Measurements from ENCODE around the gene ZNF600. TPM values are rescaled to one million over a fixed set of nuclear protein-coding genes. Genes with fewer than 3 reads are reported as not detected.
A peak's percentile ranks its signal among the peaks of the same experiment; 100 is the strongest.
"Not testable (repeated sequence)": the region's sequence is repeated elsewhere in the genome, so short reads cannot be mapped to it uniquely, and the experiment has no call there.

Gene ZNF600
- total and polyA plus RNA-seq, 2 donors from 2014 or later = 4.1 to 9.4 TPM

- Histone ChIP-seq H3K4me3 (ENCODE audit: low read length in 3 of 3) (no peak overlapping the region), H3K9me3 (ENCODE audit: control insufficient read depth in 2 of 3, insufficient read depth in 1 of 3, low read length in 3 of 3) (peaks cover 0 to 3% (median 0%) of the 10 kb centered on the region in 3 donors), H3K4me1 (ENCODE audit: control insufficient read depth in 2 of 3, insufficient read depth in 2 of 3, low read depth in 1 of 3, low read length in 3 of 3) (peaks cover 0 to 2% (median 0%) of the 10 kb centered on the region in 3 donors), H3K9ac (ENCODE audit: low read length in 3 of 3) (no peak overlapping the region), H3K36me3 (ENCODE audit: control insufficient read depth in 2 of 3, insufficient read depth in 3 of 3, low read length in 3 of 3) (no peaks in the 10 kb centered on the region), H3K27me3 (ENCODE audit: control insufficient read depth, insufficient read depth, low read length) (no peaks in the 10 kb centered on the region), H3K27ac (ENCODE audit: low read depth in 2 of 2, low read length in 2 of 2) (no peak overlapping the region)
- DNase-seq (no peak), FAIRE-seq (no peak)
- intact Hi-C loops (cut with DNase I) = no loop called here
- no peak for TF ChIP-seq CTCF (IDR thresholded peaks at IDR 0.05; ENCODE audit: borderline replicate concordance, extremely low read depth, insufficient read depth)
Measured at GRCh38 chr19:52789440-52789839, 2.8 kb upstream of the ZNF600 start.

GRCh38 chr19:52786078-52786463 is 520 bp downstream of the ZNF600 start:
- Histone ChIP-seq H3K9ac (ENCODE audit: low read length in 3 of 3) (peak overlapping the region in 1 of 3 donors; percentile 66), H3K27me3 (ENCODE audit: control insufficient read depth, insufficient read depth, low read length) (no peaks in the 10 kb centered on the region), H3K36me3 (ENCODE audit: control insufficient read depth in 2 of 3, insufficient read depth in 3 of 3, low read length in 3 of 3) (peaks cover 0 to 2% (median 0%) of the 10 kb centered on the region in 3 donors), H3K27ac (ENCODE audit: low read depth in 2 of 2, low read length in 2 of 2) (peak overlapping the region in 1 of 2 donors; percentile 6), H3K9me3 (ENCODE audit: control insufficient read depth in 2 of 3, insufficient read depth in 1 of 3, low read length in 3 of 3) (no peaks in the 10 kb centered on the region), H3K4me3 (ENCODE audit: low read length in 3 of 3) (peak overlapping the region; percentile 69 to 82 (median 73)), H3K4me1 (ENCODE audit: control insufficient read depth in 2 of 3, insufficient read depth in 2 of 3, low read depth in 1 of 3, low read length in 3 of 3) (peaks cover 0 to 2% (median 0%) of the 10 kb centered on the region in 3 donors)
- intact Hi-C loops (cut with DNase I) = no loop called here
- DNase-seq (peak in 2 of 5 donors; percentile 10 to 41), FAIRE-seq (no peak)
- no peak for TF ChIP-seq CTCF (IDR thresholded peaks at IDR 0.05; ENCODE audit: borderline replicate concordance, extremely low read depth, insufficient read depth)

GRCh38 chr19:52785506-52785905 is 1.1 kb downstream of the ZNF600 start:
- FAIRE-seq = no peak
- no peaks in the 10 kb centered on the region for H3K27me3 ChIP-seq (ENCODE audit: control insufficient read depth, insufficient read depth, low read length)
- H3K9me3 ChIP-seq (ENCODE audit: control insufficient read depth in 2 of 3, insufficient read depth in 1 of 3, low read length in 3 of 3) = no peaks in the 10 kb centered on the region
- no peak for DNase-seq
- no peak for TF ChIP-seq CTCF (IDR thresholded peaks at IDR 0.05; ENCODE audit: borderline replicate concordance, extremely low read depth, insufficient read depth)
- peaks cover 0 to 2% (median 0%) of the 10 kb centered on the region in 3 donors for H3K36me3 ChIP-seq (ENCODE audit: control insufficient read depth in 2 of 3, insufficient read depth in 3 of 3, low read length in 3 of 3)
- peak overlapping the region in 1 of 3 donors; percentile 82 for H3K4me3 ChIP-seq (ENCODE audit: low read length in 3 of 3)
- no peak overlapping the region for H3K9ac ChIP-seq (ENCODE audit: low read length in 3 of 3)
- intact Hi-C loops (cut with DNase I) = no loop called here
- H3K27ac ChIP-seq (ENCODE audit: low read depth in 2 of 2, low read length in 2 of 2) = no peak overlapping the region
- peaks cover 0 to 2% (median 0%) of the 10 kb centered on the region in 3 donors for H3K4me1 ChIP-seq (ENCODE audit: control insufficient read depth in 2 of 3, insufficient read depth in 2 of 3, low read depth in 1 of 3, low read length in 3 of 3)

GRCh38 chr19:52782864-52783263 is 3.7 kb downstream of the ZNF600 start:
- intact Hi-C loops (cut with DNase I); FAIRE-seq; DNase-seq; H3K27ac ChIP-seq (ENCODE audit: low read depth in 2 of 2, low read length in 2 of 2); H3K9ac ChIP-seq (ENCODE audit: low read length in 3 of 3); H3K4me3 ChIP-seq (ENCODE audit: low read length in 3 of 3); H3K4me1 ChIP-seq (ENCODE audit: control insufficient read depth in 2 of 3, insufficient read depth in 2 of 3, low read depth in 1 of 3, low read length in 3 of 3); H3K9me3 ChIP-seq (ENCODE audit: control insufficient read depth in 2 of 3, insufficient read depth in 1 of 3, low read length in 3 of 3); H3K36me3 ChIP-seq (ENCODE audit: control insufficient read depth in 2 of 3, insufficient read depth in 3 of 3, low read length in 3 of 3); H3K27me3 ChIP-seq (ENCODE audit: control insufficient read depth, insufficient read depth, low read length): not testable (repeated sequence)
